HG02623 (cell line): ENCODE results near the gene RERG.

Experiments
- ATAC-seq: cut with Tn5 transposase; IDR thresholded peaks from one replicate; pipeline ENCODE4 v1.9.1; 2021; ENCODE audit warnings: moderate library complexity; ENCODE audit not compliant: unreplicated experiment

RERG gene

GRCh38 chr12:15220915-15221885 lies at the start of gene RERG:
Gene RERG (minus strand): TSS chr12:15221417. CDS start chr12:15217489, 3,928 bp downstream.
- peak; percentile 94 for ATAC-seq

GRCh38 chr12:15270591-15270990 lies 49.4 kb upstream of the RERG start:
- no peak for ATAC-seq

- ATAC-seq: peak; percentile 79
These were observed 47.8 kb upstream of the RERG start for GRCh38 chr12:15268927-15269552.

GRCh38 chr12:15268309-15268708 lies 47.1 kb upstream of the RERG start:
- ATAC-seq: no peak

- ATAC-seq: no peak
These were observed 44.7 kb upstream of the RERG start for GRCh38 chr12:15265875-15266274.

GRCh38 chr12:15256761-15257160 lies 35.5 kb upstream of the RERG start:
- ATAC-seq: no peak

GRCh38 chr12:15253990-15254389 lies 32.8 kb upstream of the RERG start:
- no peak for ATAC-seq

GRCh38 chr12:15244926-15245325 lies 23.7 kb upstream of the RERG start:
- no peak for ATAC-seq

GRCh38 chr12:15244341-15244740 lies 23.1 kb upstream of the RERG start:
- ATAC-seq: no peak

GRCh38 chr12:15243102-15243501 lies 21.9 kb upstream of the RERG start:
- no peak for ATAC-seq

GRCh38 chr12:15240898-15241297 lies 19.7 kb upstream of the RERG start:
- no peak for ATAC-seq

- ATAC-seq: no peak
These were observed 13.3 kb upstream of the RERG start for GRCh38 chr12:15234508-15234907.

GRCh38 chr12:15234011-15234410 lies 12.8 kb upstream of the RERG start:
- no peak for ATAC-seq

GRCh38 chr12:15232959-15233358 lies 11.7 kb upstream of the RERG start:
- ATAC-seq: no peak

- no peak for ATAC-seq
These were observed 10.3 kb upstream of the RERG start for GRCh38 chr12:15231493-15231892.

GRCh38 chr12:15230751-15231150 lies 9.5 kb upstream of the RERG start:
- ATAC-seq: no peak

GRCh38 chr12:15230137-15230536 lies 8.9 kb upstream of the RERG start:
- ATAC-seq: no peak

GRCh38 chr12:15227004-15227679 lies 5.9 kb upstream of the RERG start:
- no peak for ATAC-seq

GRCh38 chr12:15225863-15226218 lies 4.6 kb upstream of the RERG start:
- ATAC-seq: peak; percentile 51

- ATAC-seq: no peak
These were observed 4.1 kb upstream of the RERG start for GRCh38 chr12:15225136-15225862.

- no peak for ATAC-seq
These were observed 1.0 kb upstream of the RERG start for GRCh38 chr12:15222219-15222618.
